Trophoblast cell (in vitro differentiated cells and primary cell): Measurements from ENCODE around the gene THRA.
A peak's percentile ranks its signal among the peaks of the same experiment; 100 is the strongest.

Experiments used
- DNase-seq, 2 donors: peaks; one replicate each; pipeline ENCODE4 v3.0.0-alpha.2; 2016
- H2AFZ ChIP-seq: 2 replicates; pipeline ENCODE4 v1.6.1; 2013; ENCODE audit warnings: low read length, moderate library complexity, mild to moderate bottlenecking; ENCODE audit not compliant: insufficient read depth, poor library complexity
- H2AK5ac ChIP-seq: 2 replicates; pipeline ENCODE4 v1.6.1; 2013; ENCODE audit warnings: mild to moderate bottlenecking, low read length
- H2BK120ac ChIP-seq: 2 replicates; pipeline ENCODE4 v1.6.1; 2013; ENCODE audit warnings: low read length, mild to moderate bottlenecking, moderate library complexity; ENCODE audit not compliant: insufficient read depth, poor library complexity
- H2BK12ac ChIP-seq: 2 replicates; pipeline ENCODE4 v1.6.1; 2013; ENCODE audit warnings: mild to moderate bottlenecking, low read length, moderate library complexity
- H2BK5ac ChIP-seq: 2 replicates; pipeline ENCODE4 v1.6.1; 2013; ENCODE audit warnings: low read length, low read depth, moderate library complexity, mild to moderate bottlenecking; ENCODE audit not compliant: poor library complexity
- H3K14ac ChIP-seq: 2 replicates; pipeline ENCODE4 v1.6.1; 2013; ENCODE audit warnings: mild to moderate bottlenecking, low read length
- H3K18ac ChIP-seq: 2 replicates; pipeline ENCODE4 v1.6.1; 2013; ENCODE audit warnings: mild to moderate bottlenecking, low read length
- H3K23ac ChIP-seq: 2 replicates; pipeline ENCODE4 v1.6.1; 2013; ENCODE audit warnings: low read length
- H3K27ac ChIP-seq: 2 replicates; pipeline ENCODE4 v1.5.1; 2013; ENCODE audit warnings: low read depth, mild to moderate bottlenecking, inconsistent platforms, low read length, moderate library complexity
- H3K27me3 ChIP-seq: 2 replicates; pipeline ENCODE4 v1.6.1; 2013; ENCODE audit warnings: inconsistent platforms, mild to moderate bottlenecking, low read length, moderate library complexity; ENCODE audit not compliant: insufficient read depth
- H3K36me3 ChIP-seq, 2 experiments: 1 replicate in 1 of 2; 2 replicates in 1 of 2; pipeline ENCODE4 v1.6.1; 2013; ENCODE audit warnings: low read length in 2 of 2, mild to moderate bottlenecking in 2 of 2, moderate library complexity in 1 of 2; ENCODE audit not compliant: insufficient read depth in 2 of 2, control insufficient read depth in 1 of 2
- H3K4ac ChIP-seq: 2 replicates; pipeline ENCODE4 v1.6.1; 2013; ENCODE audit warnings: low read depth, mild to moderate bottlenecking, low read length, moderate library complexity
- H3K4me1 ChIP-seq, 2 experiments: 1 replicate in 1 of 2; 2 replicates in 1 of 2; pipeline ENCODE4 v1.6.1; 2013; ENCODE audit warnings: low read length in 2 of 2, mild to moderate bottlenecking in 2 of 2, moderate library complexity in 1 of 2; ENCODE audit not compliant: insufficient read depth in 2 of 2, control insufficient read depth in 1 of 2
- H3K4me2 ChIP-seq: 2 replicates; pipeline ENCODE4 v1.6.1; 2013; ENCODE audit warnings: inconsistent platforms, mild to moderate bottlenecking, low read length, moderate library complexity
- H3K4me3 ChIP-seq: 2 replicates; pipeline ENCODE4 v1.5.1; 2013; ENCODE audit warnings: mild to moderate bottlenecking, low read depth, low read length, inconsistent platforms
- H3K79me1 ChIP-seq: one replicate; pipeline ENCODE4 v1.6.1; 2013; ENCODE audit warnings: low read length
- H3K79me2 ChIP-seq: 2 replicates; pipeline ENCODE4 v1.6.1; 2013; ENCODE audit warnings: low read length, mild to moderate bottlenecking; ENCODE audit not compliant: control insufficient read depth, insufficient read depth, poor library complexity
- H3K9ac ChIP-seq: 2 replicates; pipeline ENCODE4 v1.6.1; 2013; ENCODE audit warnings: mild to moderate bottlenecking, low read length
- H3K9me3 ChIP-seq: 2 replicates; pipeline ENCODE4 v1.6.1; 2013; ENCODE audit warnings: low read depth, mild to moderate bottlenecking, control low read depth, inconsistent platforms, low read length; ENCODE audit not compliant: insufficient read depth
- H4K12ac ChIP-seq: 2 replicates; pipeline ENCODE4 v1.6.1; 2013; ENCODE audit warnings: low read depth, mild to moderate bottlenecking, low read length, moderate library complexity
- H4K8ac ChIP-seq: 2 replicates; pipeline ENCODE4 v1.6.1; 2013; ENCODE audit warnings: low read depth, mild to moderate bottlenecking, low read length, moderate library complexity
- H4K91ac ChIP-seq: one replicate; pipeline ENCODE4 v1.6.1; 2013; ENCODE audit warnings: low read depth, mild to moderate bottlenecking, low read length, moderate library complexity
- WGBS: extraction: QIAGEN DNeasy Blood & Tissue Kit; methylation state at CpG from one replicate; pipeline ENCODE4 v1.1.7; 2013; ENCODE audit warnings: missing lambda C conversion rate; ENCODE audit not compliant: insufficient read length, insufficient coverage; ENCODE audit errors: extremely low coverage; 5-methylcytosine and 5-hydroxymethylcytosine counted together

The THRA gene

GRCh38 chr17:40079545-40079944, 16.8 kb downstream of the THRA start:
- Histone ChIP-seq H3K27ac (no peak overlapping the region), H3K79me2 (no peaks in the 10 kb centered on the region), H2BK12ac (no peak overlapping the region), H3K9ac (no peak overlapping the region), H3K23ac (no peak overlapping the region), H4K12ac (no peak overlapping the region), H3K4me1 (peaks cover 3 to 4% of the 10 kb centered on the region in 2 experiments), H3K4ac (no peak overlapping the region), H3K36me3 (peaks cover 0 to 1% of the 10 kb centered on the region in 2 experiments), H3K79me1 (no peaks in the 10 kb centered on the region), H3K14ac (no peak overlapping the region), H3K9me3 (no peaks in the 10 kb centered on the region), H2AFZ (no peak overlapping the region), H3K27me3 (no peaks in the 10 kb centered on the region), H2BK5ac (no peak overlapping the region), H4K8ac (no peak overlapping the region), H3K4me2 (no peak overlapping the region), H2AK5ac (no peak overlapping the region), H3K4me3 (no peak overlapping the region), H2BK120ac (no peak overlapping the region), H3K18ac (no peak overlapping the region), H4K91ac (no peak overlapping the region)
- no CpG with 5 or more reads among the region's 3 CpGs for WGBS
- DNase-seq: no peak

GRCh38 chr17:40084477-40084876, 21.7 kb downstream of the THRA start:
- no peaks in the 10 kb centered on the region for H3K4me1 ChIP-seq
- DNase-seq: no peak
- no peak overlapping the region for H3K4me2 ChIP-seq
- no peak overlapping the region for H3K23ac ChIP-seq
- H3K4ac ChIP-seq: no peak overlapping the region
- no peak overlapping the region for H4K91ac ChIP-seq
- H3K79me2 ChIP-seq: no peaks in the 10 kb centered on the region
- H3K18ac ChIP-seq: no peak overlapping the region
- no peak overlapping the region for H4K8ac ChIP-seq
- no peaks in the 10 kb centered on the region for H3K27me3 ChIP-seq
- H2AFZ ChIP-seq: no peak overlapping the region
- no peak overlapping the region for H2BK12ac ChIP-seq
- no peak overlapping the region for H3K9ac ChIP-seq
- no CpG with 5 or more reads among the region's 14 CpGs for WGBS
- H3K14ac ChIP-seq: no peak overlapping the region
- H3K79me1 ChIP-seq: no peaks in the 10 kb centered on the region
- H3K9me3 ChIP-seq: peaks cover 2% of the 10 kb centered on the region
- H2BK120ac ChIP-seq: no peak overlapping the region
- H3K4me3 ChIP-seq: no peak overlapping the region
- no peak overlapping the region for H2AK5ac ChIP-seq
- H3K27ac ChIP-seq: no peak overlapping the region
- H4K12ac ChIP-seq: no peak overlapping the region
- H3K36me3 ChIP-seq: peaks cover 10 to 14% of the 10 kb centered on the region in 2 experiments
- no peak overlapping the region for H2BK5ac ChIP-seq

- H2BK5ac ChIP-seq: no peak overlapping the region
- H3K27ac ChIP-seq: no peak overlapping the region
- H3K79me1 ChIP-seq: no peaks in the 10 kb centered on the region
- H3K9ac ChIP-seq: no peak overlapping the region
- no CpG with 5 or more reads among the region's 17 CpGs for WGBS
- peak in 1 of 2 donors; percentile 61 for DNase-seq
- no peak overlapping the region for H2AK5ac ChIP-seq
- no peak overlapping the region for H2AFZ ChIP-seq
- H3K4ac ChIP-seq: no peak overlapping the region
- no peak overlapping the region for H4K8ac ChIP-seq
- H4K91ac ChIP-seq: no peak overlapping the region
- no peaks in the 10 kb centered on the region for H3K79me2 ChIP-seq
- no peaks in the 10 kb centered on the region for H3K27me3 ChIP-seq
- no peak overlapping the region for H4K12ac ChIP-seq
- no peak overlapping the region for H3K4me3 ChIP-seq
- no peak overlapping the region for H2BK120ac ChIP-seq
- H3K9me3 ChIP-seq: peaks cover 2% of the 10 kb centered on the region
- H3K4me2 ChIP-seq: no peak overlapping the region
- no peak overlapping the region for H2BK12ac ChIP-seq
- H3K4me1 ChIP-seq: no peaks in the 10 kb centered on the region
- no peak overlapping the region for H3K18ac ChIP-seq
- H3K23ac ChIP-seq: no peak overlapping the region
- H3K36me3 ChIP-seq: peaks cover 12 to 15% of the 10 kb centered on the region in 2 experiments
- no peak overlapping the region for H3K14ac ChIP-seq
Measured at GRCh38 chr17:40086150-40087044, 23.6 kb downstream of the THRA start.

GRCh38 chr17:40087049-40087794, 24.5 kb downstream of the THRA start:
- no peak overlapping the region for H3K27ac ChIP-seq
- peaks cover 0 to 2% of the 10 kb centered on the region in 2 experiments for H3K4me1 ChIP-seq
- H3K9ac ChIP-seq: no peak overlapping the region
- peaks cover 2% of the 10 kb centered on the region for H3K9me3 ChIP-seq
- H2AK5ac ChIP-seq: no peak overlapping the region
- no peak overlapping the region for H3K4me3 ChIP-seq
- H3K18ac ChIP-seq: no peak overlapping the region
- H3K23ac ChIP-seq: no peak overlapping the region
- H3K4me2 ChIP-seq: no peak overlapping the region
- no peak overlapping the region for H3K14ac ChIP-seq
- H2BK5ac ChIP-seq: no peak overlapping the region
- no peak overlapping the region for H3K4ac ChIP-seq
- H3K79me1 ChIP-seq: no peaks in the 10 kb centered on the region
- no peaks in the 10 kb centered on the region for H3K27me3 ChIP-seq
- no peak overlapping the region for H2AFZ ChIP-seq
- DNase-seq: no peak
- H2BK12ac ChIP-seq: no peak overlapping the region
- no CpG with 5 or more reads among the region's 6 CpGs for WGBS
- no peak overlapping the region for H4K91ac ChIP-seq
- H2BK120ac ChIP-seq: no peak overlapping the region
- H4K8ac ChIP-seq: no peak overlapping the region
- H3K36me3 ChIP-seq: peaks cover 12 to 15% of the 10 kb centered on the region in 2 experiments
- H4K12ac ChIP-seq: no peak overlapping the region
- H3K79me2 ChIP-seq: no peaks in the 10 kb centered on the region
